IMR-90 (cell line): ENCODE results near the gene MFSD12. TPM values are rescaled to one million over a fixed set of nuclear protein-coding genes. Genes with fewer than 3 reads are reported as not detected.

Source experiments
- ATAC-seq: fragments of 200-7000 bp; cut with Tn5 transposase; 2 replicates; pipeline ENCODE4 v1.9.1; 2020; ENCODE audit warnings: low read depth, mild to moderate bottlenecking, moderate library complexity
- BruUV-seq: library from RNA; stranded (reverse); fragments of 400-500 nt; replicated peaks from 2 replicates; lab custom pipeline; 2021; lab: Mats Ljungman, UMichigan
- CTCF ChIA-PET: fragments of 300-600 bp; formaldehyde crosslinking; extraction: SDS; loops from one replicate; lab custom pipeline; 2021; ENCODE audit warnings: antibody characterized with exemption; lab: Yijun Ruan, JAX
- POLR2A ChIA-PET: fragments of 300-600 bp; sonication (Branson Sonifier 250); formaldehyde crosslinking; loops from one replicate; lab custom pipeline; 2022; ENCODE audit warnings: antibody characterized with exemption; ENCODE audit not compliant: unreplicated experiment; lab: Charles Lee
- DNase-seq: peaks from one replicate; pipeline ENCODE4 v3.0.0; 2013
- H2AFZ ChIP-seq: replicated peaks from 2 replicates; pipeline ENCODE3; 2013; ENCODE audit warnings: low read length, mild to moderate bottlenecking; ENCODE audit not compliant: poor library complexity
- H2AK5ac ChIP-seq: 2 replicates; pipeline ENCODE4 v1.6.1; 2013; ENCODE audit warnings: low read depth, low read length, inconsistent platforms
- H2AK9ac ChIP-seq: replicated peaks from 2 replicates; pipeline ENCODE3; 2013; ENCODE audit warnings: mild to moderate bottlenecking, low read depth, low read length, moderate library complexity; ENCODE audit not compliant: poor library complexity
- H2BK120ac ChIP-seq: 2 replicates; pipeline ENCODE4 v1.6.1; 2013; ENCODE audit warnings: low read depth, low read length, inconsistent platforms
- H2BK15ac ChIP-seq: 3 replicates; pipeline ENCODE4 v1.6.1; 2013; ENCODE audit warnings: low read depth, low read length, inconsistent platforms
- H2BK20ac ChIP-seq: 2 replicates; pipeline ENCODE4 v1.6.1; 2013; ENCODE audit warnings: low read depth, mild to moderate bottlenecking, inconsistent platforms, low read length, moderate library complexity
- H2BK5ac ChIP-seq: 2 replicates; pipeline ENCODE4 v1.6.1; 2013; ENCODE audit warnings: mild to moderate bottlenecking, low read depth, low read length, inconsistent platforms; ENCODE audit not compliant: poor library complexity, severe bottlenecking
- H3K14ac ChIP-seq: replicated peaks from 2 replicates; pipeline ENCODE4 v1.6.1; 2013; ENCODE audit warnings: low read depth, low read length, inconsistent platforms
- H3K18ac ChIP-seq: 2 replicates; pipeline ENCODE4 v1.6.1; 2013; ENCODE audit warnings: low read depth, low read length, control low read depth
- H3K23ac ChIP-seq: 2 replicates; pipeline ENCODE4 v1.6.1; 2013; ENCODE audit warnings: low read depth, low read length, inconsistent platforms
- H3K27ac ChIP-seq: 2 replicates; pipeline ENCODE4 v1.5.1; 2013; ENCODE audit warnings: mild to moderate bottlenecking, control low read depth, low read length; ENCODE audit not compliant: insufficient read depth
- H3K27me3 ChIP-seq: 2 replicates; pipeline ENCODE4 v1.6.1; 2013; ENCODE audit warnings: low read length; ENCODE audit not compliant: control insufficient read depth, insufficient read depth
- H3K36me3 ChIP-seq: 2 replicates; pipeline ENCODE4 v1.6.1; 2013; ENCODE audit warnings: low read length, mixed read lengths; ENCODE audit not compliant: control insufficient read depth, insufficient read depth
- H3K4ac ChIP-seq: 2 replicates; pipeline ENCODE4 v1.6.1; 2013; ENCODE audit warnings: low read depth, low read length, inconsistent platforms
- H3K4me1 ChIP-seq: 2 replicates; pipeline ENCODE4 v1.6.1; 2013; ENCODE audit warnings: low read length, mixed read lengths; ENCODE audit not compliant: control insufficient read depth, insufficient read depth
- H3K4me2 ChIP-seq: 2 replicates; pipeline ENCODE4 v1.6.1; 2013; ENCODE audit warnings: low read depth, mild to moderate bottlenecking, control low read depth, low read length, moderate library complexity
- H3K4me3 ChIP-seq: 2 replicates; pipeline ENCODE4 v1.5.1; 2013; ENCODE audit warnings: low read depth, mild to moderate bottlenecking, control low read depth, low read length, moderate library complexity; ENCODE audit not compliant: insufficient read depth
- H3K56ac ChIP-seq: 2 replicates; pipeline ENCODE4 v1.6.1; 2013; ENCODE audit warnings: low read length, inconsistent platforms; ENCODE audit not compliant: insufficient read depth; ENCODE audit errors: extremely low read depth
- H3K79me1 ChIP-seq, 2 experiments: 2 replicates each; pipeline ENCODE4 v1.6.1; 2013; ENCODE audit warnings: low read length in 2 of 2, inconsistent platforms in 1 of 2, low read depth in 1 of 2
- H3K9ac ChIP-seq: 2 replicates; pipeline ENCODE4 v1.6.1; 2013; ENCODE audit warnings: low read depth, low read length, control low read depth
- H3K9me1 ChIP-seq: 2 replicates; pipeline ENCODE4 v1.6.1; 2013; ENCODE audit warnings: low read length, inconsistent platforms; ENCODE audit not compliant: insufficient read depth
- H3K9me3 ChIP-seq: 2 replicates; pipeline ENCODE4 v1.6.1; 2013; ENCODE audit warnings: low read length; ENCODE audit not compliant: control insufficient read depth, insufficient read depth
- H4K20me1 ChIP-seq: 2 replicates; pipeline ENCODE4 v1.6.1; 2013; ENCODE audit warnings: low read length, inconsistent platforms; ENCODE audit not compliant: insufficient read depth
- H4K5ac ChIP-seq: 2 replicates; pipeline ENCODE4 v1.6.1; 2013; ENCODE audit warnings: mild to moderate bottlenecking, low read depth, low read length, control low read depth
- H4K8ac ChIP-seq, 2 experiments: 2 replicates each; pipeline ENCODE4 v1.6.1; 2013; ENCODE audit warnings: low read depth in 2 of 2, low read length in 2 of 2, control low read depth in 1 of 2, inconsistent platforms in 1 of 2
- H4K91ac ChIP-seq: 2 replicates; pipeline ENCODE4 v1.6.1; 2013; ENCODE audit warnings: low read depth, low read length, inconsistent platforms; ENCODE audit not compliant: insufficient read depth
- BHLHE40 ChIP-seq: fragments of 150-350 bp; IDR thresholded peaks from 2 replicates; pipeline ENCODE4 v1.6.1; 2016; ENCODE audit warnings: mild to moderate bottlenecking, low read depth, low read length
- CEBPB ChIP-seq: IDR thresholded peaks from 2 replicates; pipeline ENCODE4 v1.6.1; 2012; ENCODE audit warnings: low read depth, low read length, improper control_type of control experiment
- CHD1 ChIP-seq: IDR thresholded peaks from 2 replicates; pipeline ENCODE4 v1.6.1; 2012; ENCODE audit warnings: low read depth, low read length, improper control_type of control experiment
- CTCF ChIP-seq: conservative IDR thresholded peaks from 2 replicates; pipeline ENCODE4 v1.5.1; 2012; ENCODE audit warnings: mild to moderate bottlenecking, low read depth, low read length, improper control_type of control experiment
- ELK1 ChIP-seq: fragments of 150-350 bp; IDR thresholded peaks from 2 replicates; pipeline ENCODE4 v1.6.1; 2016; ENCODE audit warnings: low read depth, mild to moderate bottlenecking, low read length, moderate library complexity, borderline replicate concordance
- FOS ChIP-seq: fragments of 150-350 bp; IDR thresholded peaks from 2 replicates; pipeline ENCODE4 v1.6.1; 2016; ENCODE audit warnings: low read depth, low read length
- MAFK ChIP-seq: IDR thresholded peaks from 2 replicates; pipeline ENCODE4 v1.6.1; 2012; ENCODE audit warnings: low read depth, low read length, improper control_type of control experiment
- MAZ ChIP-seq: IDR thresholded peaks from 2 replicates; pipeline ENCODE4 v1.6.1; 2012; ENCODE audit warnings: low read depth, mild to moderate bottlenecking, low read length, improper control_type of control experiment, moderate library complexity, borderline replicate concordance
- MXI1 ChIP-seq: IDR thresholded peaks from 2 replicates; pipeline ENCODE4 v1.6.1; 2012; ENCODE audit warnings: low read depth, mild to moderate bottlenecking, low read length, moderate library complexity, borderline replicate concordance
- POLR2A ChIP-seq: IDR thresholded peaks from 2 replicates; pipeline ENCODE4 v1.6.1; 2012; ENCODE audit warnings: mild to moderate bottlenecking, low read depth, low read length
- RAD21 ChIP-seq: IDR thresholded peaks from 2 replicates; pipeline ENCODE4 v1.6.1; 2012; ENCODE audit warnings: low read length, improper control_type of control experiment
- RCOR1 ChIP-seq: IDR thresholded peaks from 2 replicates; pipeline ENCODE4 v1.6.1; 2012; ENCODE audit warnings: mild to moderate bottlenecking, low read length, improper control_type of control experiment; ENCODE audit not compliant: insufficient replicate concordance
- RFX5 ChIP-seq: IDR thresholded peaks from 2 replicates; pipeline ENCODE4 v1.8.0; 2012; ENCODE audit warnings: low read depth, mild to moderate bottlenecking, low read length, moderate library complexity
- SMC3 ChIP-seq: fragments of 150-350 bp; IDR thresholded peaks from 2 replicates; pipeline ENCODE4 v1.6.1; 2016; ENCODE audit warnings: low read depth, mild to moderate bottlenecking, antibody characterized with exemption, low read length, moderate library complexity
- USF2 ChIP-seq: fragments of 150-350 bp; IDR thresholded peaks from 2 replicates; pipeline ENCODE4 v1.6.1; 2017; ENCODE audit warnings: mild to moderate bottlenecking, antibody characterized with exemption, low read length, low read depth
- WGBS, 2 experiments: methylation state at CpG; one replicate each; pipeline versions ENCODE4 v1.1.5 to v1.1.7; 2013; ENCODE audit warnings: missing lambda C conversion rate in 2 of 2; ENCODE audit not compliant: insufficient read length in 1 of 2; ENCODE audit errors: extremely low coverage in 2 of 2; 5-methylcytosine and 5-hydroxymethylcytosine counted together
- dilution Hi-C: fragments of 300-500 bp; cut with HindIII; formaldehyde crosslinking; loops from one replicate; pipeline ENCODE4 v1.14.3; 2018; ENCODE audit warnings: low sequenced_read_pairs; ENCODE audit not compliant: unreplicated experiment
- in situ Hi-C: fragments of 300-500 bp; cut with MboI; formaldehyde crosslinking; loops from 3 replicates; pipeline ENCODE4 v1.14.3; 2019; ENCODE audit warnings: low sequenced_read_pairs, inconsistent platforms, mixed read lengths
- intact Hi-C: fragments of 100-400 bp; cut with micrococcal nuclease; formaldehyde crosslinking; loops from 2 replicates; pipeline ENCODE4 v1.10.0; 2022
- polyA plus RNA-seq, 3 experiments: library from polyadenylated mRNA; depleted of rRNA; stranded (reverse); fragments of >200 nt; gene quantifications; 2 replicates each; pipeline ENCODE4 v1.2.3, GENCODE V29; 2012; ENCODE audit warnings: low replicate concordance in 1 of 3
- total RNA-seq: library from RNA; depleted of rRNA; stranded (reverse); fragments of >200 nt; gene quantifications from 2 replicates; pipeline ENCODE4 v1.2.3, GENCODE V29; 2012

Gene MFSD12
- total and polyA plus RNA-seq, 2 of the 4 experiments (the other 2 are of a cell fraction) = 20.4 to 77.2 TPM

GRCh38 chr19:3575949-3576673, 18.7 kb upstream of the MFSD12 start:
- POLR2A ChIA-PET = no interaction called here
- Histone ChIP-seq H3K23ac (no peak overlapping the region), H3K4me1 (peaks cover 5% of the 10 kb centered on the region), H3K4me2 (no peak overlapping the region), H2AK9ac (peak overlapping the region; percentile 70), H3K9me3 (no peaks in the 10 kb centered on the region), H2BK5ac (no peak overlapping the region), H3K18ac (no peak overlapping the region), H3K27me3 (no peaks in the 10 kb centered on the region), H4K20me1 (peaks cover 15% of the 10 kb centered on the region; the same call in 1 of the 2 replicates), H3K14ac (no peak overlapping the region), H3K9me1 (peaks cover 13% of the 10 kb centered on the region), H3K9ac (no peak overlapping the region), H4K5ac (no peak overlapping the region), H3K27ac (no peak overlapping the region), H4K8ac (no peak overlapping the region), H3K36me3 (peaks cover 15% of the 10 kb centered on the region; the same call in 1 of the 2 replicates), H2BK15ac (no peak overlapping the region), H2AK5ac (0 out of 2 replicates have a peak overlapping the region, but pooled peaks have one; percentile 17), H3K79me1 (peaks cover 7 to 22% of the 10 kb centered on the region in 2 experiments; a peak in 3 of 4 replicates), H2AFZ (no peak overlapping the region), H4K91ac (no peak overlapping the region), H3K4ac (no peak overlapping the region), H2BK120ac (no peak overlapping the region), H3K56ac (no peak overlapping the region), H3K4me3 (no peak overlapping the region), H2BK20ac (no peak overlapping the region)
- WGBS, 2 experiments = 90% methylated on average over 17 of the region's 29 CpGs; no CpG with 5 or more reads in 1 of the 2 experiments
- intact Hi-C loops (no loop called here), dilution Hi-C loops (no loop called here), in situ Hi-C loops (no loop called here)
- CTCF ChIA-PET = no interaction called here
- no TSS peak for BruUV-seq
- ATAC-seq (no peak), DNase-seq (no peak)
- no peak for TF ChIP-seq MAFK
- TF ChIP-seq POLR2A = no peak
- no peak for TF ChIP-seq MXI1
- no peak for TF ChIP-seq RCOR1
- TF ChIP-seq SMC3 = no peak
- no peak for TF ChIP-seq BHLHE40
- TF ChIP-seq CHD1 = no peak
- TF ChIP-seq CTCF = no peak
- no peak for TF ChIP-seq CEBPB
- TF ChIP-seq FOS = no peak
- TF ChIP-seq MAZ = no peak
- no peak for TF ChIP-seq ELK1
- TF ChIP-seq RFX5 = no peak
- TF ChIP-seq RAD21 = no peak
- no peak for TF ChIP-seq USF2
